IPS-18c (cell line): ENCODE data around the gene FBXO2.
"Not testable (repeated sequence)": the region's sequence is repeated elsewhere in the genome, so short reads cannot be mapped to it uniquely, and the experiment has no call there.

Experiments used
- H3K4me3 ChIP-seq: 2 replicates; pipeline ENCODE4 v1.7.0; 2013; ENCODE audit warnings: low read depth, mild to moderate bottlenecking, low read length, moderate library complexity; ENCODE audit not compliant: insufficient read depth
- H3K9me3 ChIP-seq: one replicate; pipeline ENCODE4 v1.6.1; 2013; ENCODE audit warnings: mild to moderate bottlenecking, low read length, moderate library complexity; ENCODE audit not compliant: control insufficient read depth, insufficient read depth

FBXO2 gene

GRCh38 chr1:11617741-11618140 lies 36.5 kb downstream of the FBXO2 start:
- H3K9me3 ChIP-seq, result no peaks in the 10 kb centered on the region
- H3K4me3 ChIP-seq, result no peak overlapping the region

GRCh38 chr1:11617314-11617713 lies 36.9 kb downstream of the FBXO2 start:
- no peak overlapping the region for H3K4me3 ChIP-seq
- H3K9me3 ChIP-seq, result no peaks in the 10 kb centered on the region

GRCh38 chr1:11616766-11617165 lies 37.5 kb downstream of the FBXO2 start:
- no peak overlapping the region for H3K4me3 ChIP-seq
- H3K9me3 ChIP-seq, result peaks cover 2% of the 10 kb centered on the region

DNA sequence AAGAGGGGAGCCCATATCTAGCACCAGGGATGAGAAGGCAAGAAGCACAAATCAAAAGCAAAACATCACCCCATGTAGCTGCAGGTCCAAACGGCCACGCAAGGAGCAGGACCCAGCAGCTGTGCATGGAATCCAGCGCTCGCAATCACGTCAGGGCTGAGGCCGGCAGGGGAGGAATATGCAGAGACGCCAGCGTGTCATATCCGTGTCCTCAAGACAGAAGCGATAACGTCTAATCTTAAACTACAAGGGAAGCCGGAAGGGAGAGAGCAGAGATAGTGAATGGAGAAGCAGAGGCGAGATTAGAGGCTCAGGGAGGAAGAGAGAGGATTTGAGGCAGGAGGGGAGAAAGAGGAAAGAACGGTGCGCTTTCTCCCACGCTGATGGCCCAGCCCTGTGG lies 39.1 kb downstream of the FBXO2 start:
- H3K4me3 ChIP-seq, result no peak overlapping the region
- H3K9me3 ChIP-seq, result peaks cover 2% of the 10 kb centered on the region

DNA sequence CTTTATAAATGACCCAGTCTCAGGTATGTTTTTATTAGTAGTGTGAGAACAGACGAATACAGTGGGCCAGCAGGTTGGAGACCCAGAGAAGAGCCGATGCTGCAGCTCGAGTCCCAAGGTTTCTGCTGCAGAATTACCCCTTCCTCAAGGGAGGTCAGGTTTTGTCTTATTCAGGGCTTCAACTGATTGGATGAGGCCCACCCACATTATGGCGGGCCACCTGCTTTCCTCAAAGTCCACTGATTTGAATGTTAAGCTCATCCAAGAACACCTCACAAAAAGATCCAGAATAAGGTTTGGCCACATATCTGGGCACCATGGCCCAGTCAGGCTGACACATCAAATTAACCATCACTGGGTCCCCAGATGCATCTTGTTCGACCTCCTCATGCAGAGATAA lies 40.9 kb downstream of the FBXO2 start:
- Histone ChIP-seq H3K9me3 (peaks cover 2% of the 10 kb centered on the region), H3K4me3 (no peak overlapping the region)

DNA sequence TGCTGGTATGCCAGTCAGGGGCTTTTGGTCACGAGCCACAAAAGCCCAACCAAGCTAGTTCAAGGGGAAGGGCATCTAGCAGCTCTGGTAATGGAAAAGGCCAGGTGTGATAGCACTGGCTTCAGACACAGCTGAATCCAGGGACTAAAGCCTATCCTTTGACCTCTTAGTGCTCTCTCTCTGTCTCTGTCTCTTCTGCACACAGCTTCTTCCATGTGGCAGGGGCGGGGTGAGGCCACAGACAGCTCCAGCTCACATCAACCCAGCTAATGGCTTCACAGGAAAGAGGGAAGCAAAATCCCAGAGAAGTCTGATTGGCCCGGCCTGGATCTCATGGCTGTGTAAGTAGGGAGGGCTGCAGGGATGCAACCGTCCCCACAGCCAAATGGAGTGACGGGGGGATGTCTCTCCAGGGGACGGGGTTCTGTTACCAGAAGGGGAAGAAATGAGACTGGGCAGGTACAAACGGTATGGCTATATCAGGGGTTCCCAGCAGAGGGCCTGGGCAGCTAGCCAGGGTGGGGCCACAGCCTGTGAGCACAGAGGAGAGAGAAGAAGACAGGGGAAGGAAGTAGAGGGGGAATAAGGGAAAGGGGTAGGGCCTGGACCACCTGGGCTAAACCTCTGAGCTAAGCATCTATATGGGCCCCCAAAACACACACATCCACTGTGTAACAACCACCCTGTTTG lies 42.4 kb downstream of the FBXO2 start:
- H3K4me3 ChIP-seq, result no peak overlapping the region
- H3K9me3 ChIP-seq, result peaks cover 2% of the 10 kb centered on the region

DNA sequence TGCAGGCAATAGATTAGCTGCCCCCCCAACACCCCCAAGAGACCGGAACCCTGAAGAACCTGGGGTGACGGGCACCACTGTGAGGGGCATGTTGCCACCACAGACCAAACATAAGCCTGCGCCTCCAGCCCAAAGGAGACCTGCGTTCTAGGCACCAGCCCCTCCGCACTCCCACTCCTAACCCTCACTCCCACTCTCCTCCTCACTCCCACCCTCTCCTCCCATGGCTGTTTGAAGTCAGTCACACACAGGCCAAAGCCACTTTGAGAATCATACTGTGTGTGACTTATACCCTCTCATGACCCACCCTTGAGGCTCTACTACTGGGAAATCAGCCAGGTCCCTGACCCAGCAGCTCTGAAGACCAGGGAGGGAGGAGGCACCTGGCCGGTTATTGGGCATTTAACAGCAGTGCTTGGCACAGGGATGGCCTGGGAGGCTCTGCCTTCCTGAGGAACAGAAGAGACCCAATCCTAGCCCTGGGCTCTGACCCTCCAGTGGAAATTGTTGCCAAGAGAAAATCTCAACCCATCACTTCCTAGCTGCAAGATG lies 43.5 kb downstream of the FBXO2 start:
- Histone ChIP-seq H3K9me3 (peaks cover 2% of the 10 kb centered on the region), H3K4me3 (no peak overlapping the region)

- not testable (repeated sequence) for H3K9me3 ChIP-seq, H3K4me3 ChIP-seq
Measured at GRCh38 chr1:11609378-11609777, 44.9 kb downstream of the FBXO2 start.

GRCh38 chr1:11608596-11609130 lies 45.6 kb downstream of the FBXO2 start:
- H3K9me3 ChIP-seq, H3K4me3 ChIP-seq: not testable (repeated sequence)

- Histone ChIP-seq H3K4me3 (no peak overlapping the region), H3K9me3 (no peaks in the 10 kb centered on the region)
Measured at GRCh38 chr1:11606775-11607174, 47.5 kb downstream of the FBXO2 start.

DNA sequence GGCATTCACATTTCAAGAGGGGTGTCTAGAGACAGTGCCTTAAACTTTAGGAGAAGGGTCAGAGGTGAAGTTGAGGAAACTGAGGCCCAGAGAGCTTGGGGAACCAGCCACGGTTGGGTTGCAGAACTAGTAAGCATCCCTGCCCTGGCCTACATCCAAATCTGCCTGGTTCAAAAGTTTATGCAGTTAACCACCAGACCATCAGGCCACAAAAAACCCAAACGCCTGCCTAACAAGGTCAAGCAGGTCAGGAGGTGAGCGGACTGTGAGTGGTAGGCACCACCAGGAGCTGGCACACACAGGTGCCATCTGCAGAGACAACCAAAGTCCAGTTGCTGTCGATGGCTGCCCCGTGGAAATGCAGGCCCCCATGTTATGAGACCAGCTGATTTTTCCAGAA lies 51.2 kb downstream of the FBXO2 start:
- Histone ChIP-seq H3K4me3 (no peak overlapping the region), H3K9me3 (no peaks in the 10 kb centered on the region)

- Histone ChIP-seq H3K4me3 (no peak overlapping the region), H3K9me3 (no peaks in the 10 kb centered on the region)
Measured at GRCh38 chr1:11602424-11602823, 51.8 kb downstream of the FBXO2 start.

DNA sequence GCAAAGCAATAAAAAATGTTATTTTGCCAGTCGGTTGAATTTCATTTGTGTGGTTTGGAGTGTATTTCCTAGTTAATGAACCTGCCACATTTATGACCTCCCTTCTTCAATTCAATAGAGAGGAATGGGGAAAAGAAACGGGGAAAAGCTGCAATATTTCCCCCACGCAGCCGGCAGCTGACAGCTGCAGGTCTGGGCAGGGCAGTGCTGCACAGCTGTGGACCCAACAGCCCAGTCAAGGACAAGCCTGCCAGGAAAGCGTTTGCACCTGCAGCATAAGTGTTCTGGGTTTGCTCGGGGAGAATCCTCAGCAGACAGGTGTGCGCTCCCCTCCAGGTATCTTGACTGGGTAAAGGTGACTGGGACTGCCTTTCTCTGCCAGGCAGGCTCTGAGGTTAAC lies 53.4 kb downstream of the FBXO2 start:
- H3K9me3 ChIP-seq, result no peaks in the 10 kb centered on the region
- no peak overlapping the region for H3K4me3 ChIP-seq

DNA sequence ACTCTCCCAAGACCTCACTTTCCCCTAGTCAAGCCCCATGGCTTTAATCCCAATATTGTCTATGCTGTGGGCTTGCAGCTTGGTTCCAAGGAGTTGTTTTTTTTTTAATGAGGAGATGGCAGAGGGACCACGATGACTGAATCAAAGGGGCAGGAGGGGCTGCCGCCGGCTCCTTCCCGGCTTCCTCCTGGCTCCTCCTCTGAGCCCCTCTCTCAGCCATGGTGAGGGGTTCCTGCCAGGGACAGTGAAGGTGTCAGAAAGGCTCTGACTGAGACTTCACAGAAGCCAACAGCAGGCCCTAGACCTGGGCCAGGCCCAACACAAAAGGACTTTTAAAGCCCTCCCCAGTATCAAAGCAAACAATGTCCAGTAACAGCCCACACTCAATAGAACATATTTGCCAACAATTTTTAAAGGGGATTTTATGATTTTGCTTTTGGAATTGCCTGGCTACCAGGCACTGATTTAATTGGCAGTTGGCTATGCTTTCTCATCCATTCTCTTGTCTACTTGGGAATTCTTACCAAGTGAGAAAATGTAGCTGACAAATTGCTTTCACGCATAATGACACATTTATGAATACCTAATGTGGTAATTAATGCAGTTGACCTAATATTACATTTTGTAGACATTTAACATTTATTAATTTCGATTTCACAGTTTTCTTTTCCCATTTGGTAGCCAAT lies 54.2 kb downstream of the FBXO2 start:
- Histone ChIP-seq H3K9me3 (no peaks in the 10 kb centered on the region), H3K4me3 (no peak overlapping the region)

GRCh38 chr1:11598461-11598860 lies 55.8 kb downstream of the FBXO2 start:
- H3K4me3 ChIP-seq, result no peak overlapping the region
- H3K9me3 ChIP-seq, result no peaks in the 10 kb centered on the region
